ENCODE measurements around the gene CITED4.
"Not testable (repeated sequence)": the region's sequence is repeated elsewhere in the genome, so short reads cannot be mapped to it uniquely, and the experiment has no call there.

Gene CITED4

GRCh38 chr1:40862008-40862863 lies at the start of gene CITED4:
Gene CITED4 (minus strand): TSS chr1:40862363. CDS start chr1:40862127, 236 bp downstream.
- DNase-seq: peak; percentile 96

- DNase-seq: no peak
These were observed 48.9 kb upstream of the CITED4 start for GRCh38 chr1:40911105-40911504.

- no peak for DNase-seq
These were observed 47.1 kb upstream of the CITED4 start for GRCh38 chr1:40909281-40909680.

GRCh38 chr1:40908350-40908749 lies 46.2 kb upstream of the CITED4 start:
- no peak for DNase-seq

GRCh38 chr1:40907899-40908298 lies 45.7 kb upstream of the CITED4 start:
- no peak for DNase-seq

GRCh38 chr1:40906781-40907400 lies 44.7 kb upstream of the CITED4 start:
- no peak for DNase-seq

GRCh38 chr1:40905061-40905460 lies 42.9 kb upstream of the CITED4 start:
- no peak for DNase-seq

GRCh38 chr1:40903106-40903505 lies 40.9 kb upstream of the CITED4 start:
- no peak for DNase-seq

GRCh38 chr1:40901886-40902852 lies 40.0 kb upstream of the CITED4 start:
- no peak for DNase-seq

- no peak for DNase-seq
These were observed 37.2 kb upstream of the CITED4 start for GRCh38 chr1:40899230-40899870.

- DNase-seq: no peak
These were observed 36.3 kb upstream of the CITED4 start for GRCh38 chr1:40898431-40898901.

- DNase-seq: no peak
These were observed 35.4 kb upstream of the CITED4 start for GRCh38 chr1:40897513-40897912.

- DNase-seq: no peak
These were observed 34.3 kb upstream of the CITED4 start for GRCh38 chr1:40896482-40896881.

- DNase-seq: no peak
These were observed 33.4 kb upstream of the CITED4 start for GRCh38 chr1:40895601-40896000.

GRCh38 chr1:40894858-40895257 lies 32.7 kb upstream of the CITED4 start:
- not testable (repeated sequence) for DNase-seq

- DNase-seq: no peak
These were observed 32.3 kb upstream of the CITED4 start for GRCh38 chr1:40894455-40894854.

- no peak for DNase-seq
These were observed 31.8 kb upstream of the CITED4 start for GRCh38 chr1:40893946-40894345.

- DNase-seq: no peak
These were observed 30.2 kb upstream of the CITED4 start for GRCh38 chr1:40892354-40892753.

GRCh38 chr1:40890771-40891170 lies 28.6 kb upstream of the CITED4 start:
- no peak for DNase-seq

- no peak for DNase-seq
These were observed 25.5 kb upstream of the CITED4 start for GRCh38 chr1:40887652-40888051.

GRCh38 chr1:40887012-40887378 lies 24.8 kb upstream of the CITED4 start:
- no peak for DNase-seq

- DNase-seq: no peak
These were observed 24.3 kb upstream of the CITED4 start for GRCh38 chr1:40886318-40887011.

All from activated CD4-positive, alpha-beta T cell treated with anti-CD3 and anti-CD28 coated beads, Interleukin-2, amount 50 U/mL, for 16 hours (primary cell).